HepG2 (cell line): ENCODE data around the gene HERC6. TPM values are rescaled to one million over a fixed set of nuclear protein-coding genes. Genes with fewer than 3 reads are reported as not detected.

Source experiments
- ATAC-seq: fragments of 200-7000 bp; cut with Tn5 transposase; 3 replicates; pipeline ENCODE4 v1.9.1; 2020; ENCODE audit warnings: mild to moderate bottlenecking, moderate library complexity
- BruUV-seq: library from RNA; stranded (reverse); fragments of 400-500 nt; replicated peaks from 2 replicates; lab custom pipeline; 2021; lab: Mats Ljungman, UMichigan
- CTCF ChIA-PET: fragments of 300-600 bp; formaldehyde crosslinking; extraction: SDS; loops from one replicate; lab custom pipeline; 2021; ENCODE audit warnings: low total read pairs, inconsistent platforms, low intra/inter-chr PET ratio; lab: Yijun Ruan, JAX
- POLR2A ChIA-PET: fragments of 350-600 bp; sonication (Branson Sonifier 250); formaldehyde crosslinking; loops from one replicate; lab custom pipeline; 2020; ENCODE audit warnings: antibody characterized with exemption, inconsistent platforms; lab: Yijun Ruan, JAX
- DNase-seq: peaks from one replicate; pipeline ENCODE4 v3.0.0-alpha.2; 2015; ENCODE audit warnings: low spot score
- FAIRE-seq: peaks from 3 replicates; lab custom pipeline; 2011; peaks lifted over from hg19 to GRCh38; lab: Jason Lieb, UNC
- H2AFZ ChIP-seq: one replicate; pipeline ENCODE4 v1.6.1; 2011; ENCODE audit warnings: low read length, inconsistent platforms
- H3K27ac ChIP-seq: fragments of 300-600 bp; 3 replicates; pipeline ENCODE4 v1.8.0; 2011; ENCODE audit warnings: mixed run types, mild to moderate bottlenecking, mixed read lengths, low read length, inconsistent platforms; ENCODE audit not compliant: insufficient read depth; ENCODE audit errors: extremely low read length
- H3K27me3 ChIP-seq, 2 experiments: fragments of 200-600 bp in 1 of 2; 2 replicates in 1 of 2; 3 replicates in 1 of 2; pipeline versions ENCODE4 v1.6.0 to v1.8.0; 2011; ENCODE audit warnings: low read length in 2 of 2, mild to moderate bottlenecking in 2 of 2, moderate library complexity in 2 of 2, inconsistent platforms in 1 of 2; ENCODE audit not compliant: insufficient read depth in 2 of 2, control insufficient read depth in 1 of 2
- H3K36me3 ChIP-seq, 2 experiments: fragments of 200-600 bp in 1 of 2; replicated peaks in 1 of 2; 2 replicates in 1 of 2; 3 replicates in 1 of 2; pipeline versions ENCODE4 v1.5.1 to v1.8.0; 2011; ENCODE audit warnings: low read length in 2 of 2, inconsistent platforms in 1 of 2; ENCODE audit not compliant: insufficient read depth in 2 of 2, control insufficient read depth in 1 of 2
- H3K4me1 ChIP-seq: 2 replicates; pipeline ENCODE4 v1.5.1; 2012; ENCODE audit warnings: low read length, inconsistent platforms; ENCODE audit not compliant: insufficient read depth
- H3K4me2 ChIP-seq: 2 replicates; pipeline ENCODE4 v1.6.0; 2011; ENCODE audit warnings: low read depth, low read length, inconsistent platforms
- H3K4me3 ChIP-seq, 3 experiments: fragments of 200-600 bp in 1 of 3; sonication (generic), shearing (Covaris generic) in 1 of 3; replicated peaks in 1 of 3; 2 replicates each; pipeline ENCODE4 v1.5.1; 2011 to 2016; ENCODE audit warnings: low read length in 3 of 3, inconsistent platforms in 2 of 3, low read depth in 2 of 3, mild to moderate bottlenecking in 2 of 3, control low read depth in 1 of 3, mixed read lengths in 1 of 3; ENCODE audit not compliant: insufficient read depth in 1 of 3
- H3K79me2 ChIP-seq: one replicate; pipeline ENCODE4 v1.6.1; 2011; ENCODE audit warnings: low read length, inconsistent platforms; ENCODE audit not compliant: insufficient read depth
- H3K9ac ChIP-seq: 2 replicates; pipeline ENCODE4 v1.6.0; 2011; ENCODE audit warnings: mild to moderate bottlenecking, low read depth, low read length, inconsistent platforms; ENCODE audit not compliant: insufficient read depth
- H3K9me3 ChIP-seq: 2 replicates; pipeline ENCODE4 v1.5.1; 2012; ENCODE audit warnings: mild to moderate bottlenecking, low read length
- H4K20me1 ChIP-seq: 2 replicates; pipeline ENCODE4 v1.6.0; 2011; ENCODE audit warnings: inconsistent platforms, mild to moderate bottlenecking, low read length, moderate library complexity; ENCODE audit not compliant: insufficient read depth
- BRD4 ChIP-seq: sonication (generic); formaldehyde crosslinking; IDR thresholded peaks from 2 replicates; pipeline ENCODE4 v1.4.0; 2020; ENCODE audit warnings: missing genetic modification reagents
- CREB1 ChIP-seq, 2 experiments: fragments of 450-650 bp in 1 of 2; IDR thresholded peaks; 2 replicates each; pipeline ENCODE4 v1.6.1; 2016 to 2017; ENCODE audit warnings: control low read depth in 1 of 2, mild to moderate bottlenecking in 1 of 2, missing compliant biosample characterization in 1 of 2, missing genetic modification characterization in 1 of 2
- EEA1 ChIP-seq: sonication (generic); formaldehyde crosslinking; IDR thresholded peaks from 2 replicates; pipeline ENCODE4 v1.5.1; 2020; ENCODE audit warnings: mild to moderate bottlenecking, missing genetic modification reagents, borderline replicate concordance
- HNRNPLL ChIP-seq: fragments of 200-400 bp; formaldehyde crosslinking; IDR thresholded peaks from 2 replicates; pipeline ENCODE4 v1.6.1; 2017; ENCODE audit warnings: mild to moderate bottlenecking, low read depth, low read length; ENCODE audit not compliant: poor library complexity, severe bottlenecking
- MED13 ChIP-seq: sonication (generic); formaldehyde crosslinking; IDR thresholded peaks from 2 replicates; pipeline ENCODE4 v1.5.0; 2020; ENCODE audit warnings: missing genetic modification reagents
- NAIF1 ChIP-seq: sonication (generic); formaldehyde crosslinking; IDR thresholded peaks from 2 replicates; pipeline ENCODE4 v1.5.0; 2020; ENCODE audit warnings: mild to moderate bottlenecking, missing genetic modification reagents, borderline replicate concordance
- NFYB ChIP-seq: sonication (generic); formaldehyde crosslinking; IDR thresholded peaks from 2 replicates; pipeline ENCODE4 v1.4.0; 2020; ENCODE audit warnings: missing genetic modification reagents
- NR3C1 ChIP-seq: sonication (generic); formaldehyde crosslinking; IDR thresholded peaks from 2 replicates; pipeline ENCODE4 v1.4.0; 2020; ENCODE audit warnings: missing genetic modification reagents
- ZBTB7B ChIP-seq: sonication (generic); formaldehyde crosslinking; IDR thresholded peaks from 2 replicates; pipeline ENCODE4 v1.4.0; 2020; ENCODE audit warnings: missing genetic modification reagents
- ZKSCAN8 ChIP-seq: IDR thresholded peaks from 2 replicates; pipeline ENCODE4 v1.6.1; 2016; ENCODE audit warnings: borderline replicate concordance, missing genetic modification reagents, missing compliant biosample characterization
- ZNF235 ChIP-seq: sonication (generic); formaldehyde crosslinking; IDR thresholded peaks from 2 replicates; pipeline ENCODE4 v1.8.1; 2023; ENCODE audit warnings: mild to moderate bottlenecking, missing genetic modification reagents, borderline replicate concordance
- ZNF678 ChIP-seq: sonication (generic); formaldehyde crosslinking; IDR thresholded peaks from 2 replicates; pipeline ENCODE4 v1.4.0; 2020; ENCODE audit warnings: mild to moderate bottlenecking, missing genetic modification reagents
- WGBS: methylation state at CpG from one replicate; pipeline ENCODE4 v1.1.6; 2017; ENCODE audit warnings: low lambda C conversion rate; 5-methylcytosine and 5-hydroxymethylcytosine counted together
- in situ Hi-C: cut with HindIII; loops from 2 replicates; pipeline ENCODE4 v1.10.0; 2017; ENCODE audit warnings: low pct_unique_long_range_greater_than_20kb; ENCODE audit not compliant: extremely low pct_ligation_motif_present
- intact Hi-C: fragments of 100-400 bp; cut with micrococcal nuclease; formaldehyde crosslinking; loops from one replicate; pipeline ENCODE4 v1.10.0; 2022; ENCODE audit not compliant: unreplicated experiment
- polyA plus RNA-seq, 8 experiments: library from polyadenylated mRNA; depleted of rRNA in 3 of 8; stranded (reverse) in 7 of 8; unstranded in 1 of 8; fragments of >200 nt; fragmentation: Illumina TruSeq in 4 of 8; extraction: Trizol in 4 of 8; gene quantifications; 2 replicates each; pipeline versions ENCODE4 v1.2.1 to v1.2.3, GENCODE V29; 2011 to 2016; ENCODE audit warnings: low read depth in 4 of 8, missing spikeins in 1 of 8, mixed read lengths in 1 of 8; ENCODE audit not compliant: insufficient read depth in 1 of 8
- total RNA-seq, 5 experiments: library from RNA; depleted of rRNA; stranded (reverse); fragments of >200 nt; fragmentation: Illumina TruSeq; extraction: Trizol; gene quantifications; 2 replicates each; pipeline ENCODE4 v1.2.3, GENCODE V29; 2016; ENCODE audit warnings: low read depth in 1 of 5

The HERC6 gene
- total and polyA plus RNA-seq, 2 of the 13 experiments (the other 11 are each of a cell fraction or from before 2014, with no cell fraction given): 0.50 to 2.0 TPM

- TF ChIP-seq MED13 (CRISPR knock-in tag) (no peak), EEA1 (CRISPR knock-in tag) (no peak)
Observed at GRCh38 chr4:88396681-88397080, 18.0 kb downstream of the HERC6 start (continued).

DNA sequence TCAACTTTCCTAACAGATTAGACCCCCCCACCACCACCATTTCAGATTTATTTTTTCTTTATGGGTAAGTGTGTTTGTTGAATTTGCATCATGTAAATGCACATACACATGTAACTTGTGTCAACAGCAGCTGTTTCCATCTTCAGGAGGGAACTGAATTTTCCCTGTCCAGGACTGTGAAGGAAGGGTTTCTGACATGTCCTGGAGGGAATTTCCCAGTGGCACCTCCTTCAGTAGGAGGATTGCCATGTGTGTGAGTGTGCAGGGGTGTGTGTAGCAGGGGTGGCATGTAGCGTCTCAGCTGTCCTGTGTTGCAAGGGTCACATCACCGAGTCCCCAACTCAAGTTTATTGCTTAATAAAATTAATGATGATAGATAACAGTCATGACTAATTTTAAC, 19.7 kb downstream of the HERC6 start:
- TF ChIP-seq CREB1 (IDR thresholded peaks at IDR 0.05) (no peak), CREB1 (CRISPR knock-in tag; IDR thresholded peaks at IDR 0.05) (no peak), BRD4 (no peak), HNRNPLL (no peak), NR3C1 (CRISPR knock-in tag) (no peak), NFYB (CRISPR knock-in tag) (no peak), ZBTB7B (CRISPR knock-in tag) (no peak), ZKSCAN8 (CRISPR knock-in tag) (no peak), ZNF235 (CRISPR knock-in tag) (no peak), ZNF678 (CRISPR knock-in tag) (no peak), NAIF1 (no peak)
- no peak overlapping the region for H3K27ac ChIP-seq
- 44% methylated on average over 2 of the region's 2 CpGs for WGBS
- no peaks in the 10 kb centered on the region for H3K9me3 ChIP-seq
- ChIA-PET CTCF (no interaction called here), POLR2A (no interaction called here)
- DNase-seq (no peak), ATAC-seq (no peak), FAIRE-seq (no peak)
- H3K27me3 ChIP-seq: no peaks in the 10 kb centered on the region
- no TSS peak for BruUV-seq
- no peak overlapping the region for H3K4me2 ChIP-seq
- H3K4me3 ChIP-seq: no peak overlapping the region
- in situ Hi-C loops: no loop called here
- H3K36me3 ChIP-seq: no peaks in the 10 kb centered on the region
- H3K79me2 ChIP-seq: no peaks in the 10 kb centered on the region
- no peaks in the 10 kb centered on the region for H3K4me1 ChIP-seq
- no peaks in the 10 kb centered on the region for H4K20me1 ChIP-seq
- intact Hi-C loops: no loop called here
- no peak overlapping the region for H3K9ac ChIP-seq
- H2AFZ ChIP-seq: no peak overlapping the region
